Brain microvascular endothelial cell (primary cell): ENCODE measurements around the gene KAT2B.

ENCODE experiments used
- DNase-seq: peaks from one replicate; pipeline ENCODE4 v3.0.0-alpha.2; 2020
- H3K27ac ChIP-seq: fragments of 250-450 bp; sonication (Bioruptor Pico); 2 replicates; pipeline ENCODE4 v1.5.1; 2020; ENCODE audit warnings: mild to moderate bottlenecking, moderate library complexity
- H3K27me3 ChIP-seq: fragments of 250-450 bp; sonication (Bioruptor Pico); replicated peaks from 2 replicates; pipeline ENCODE4 v1.5.1; 2020; ENCODE audit warnings: mild to moderate bottlenecking
- H3K36me3 ChIP-seq: fragments of 250-450 bp; sonication (Bioruptor Pico); replicated peaks from 2 replicates; pipeline ENCODE4 v1.5.1; 2020; ENCODE audit warnings: mild to moderate bottlenecking
- H3K4me3 ChIP-seq: 2 replicates; pipeline ENCODE4 v1.5.1; 2011; ENCODE audit warnings: low read depth, mild to moderate bottlenecking, control low read depth, low read length, moderate library complexity
- in situ Hi-C: cut with HindIII; loops from 2 replicates; pipeline ENCODE4 v1.10.0; 2017; ENCODE audit warnings: low sequenced_read_pairs, low pct_ligation_motif_present
- TF ChIP-seq, protein P1 (sequence below): IDR thresholded peaks from 2 replicates; pipeline ENCODE4 v1.5.1; 2011; ENCODE audit warnings: low read depth, mild to moderate bottlenecking, moderate library complexity, low read length, control low read depth, inconsistent platforms; ENCODE audit errors: missing control alignments

KAT2B gene

DNA sequence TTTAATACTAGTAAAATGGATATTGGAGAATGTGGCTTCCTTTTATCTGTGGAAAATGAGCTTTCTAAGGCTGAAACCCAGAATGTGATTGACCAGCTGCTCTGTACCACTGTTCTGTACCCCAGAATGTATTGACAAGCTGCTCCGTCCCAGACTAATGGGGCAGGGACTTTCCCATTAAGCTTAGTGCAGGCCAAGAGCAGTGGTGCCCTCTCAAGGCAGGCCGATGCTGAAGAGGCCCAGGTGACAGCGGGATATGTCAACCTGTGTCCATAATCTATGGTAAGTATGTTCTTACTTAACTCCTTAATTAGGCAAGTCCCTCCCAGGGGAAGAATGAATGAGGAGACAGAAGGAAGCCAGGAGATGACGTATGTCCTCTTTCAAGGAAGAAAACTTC, 114.7 kb downstream of the KAT2B start:
- no peaks in the 10 kb centered on the region for H3K36me3 ChIP-seq
- no peak overlapping the region for H3K27ac ChIP-seq
- no peak for DNase-seq
- H3K4me3 ChIP-seq = no peak overlapping the region
- in situ Hi-C loops = no loop called here
- TF ChIP-seq, protein P1, sequence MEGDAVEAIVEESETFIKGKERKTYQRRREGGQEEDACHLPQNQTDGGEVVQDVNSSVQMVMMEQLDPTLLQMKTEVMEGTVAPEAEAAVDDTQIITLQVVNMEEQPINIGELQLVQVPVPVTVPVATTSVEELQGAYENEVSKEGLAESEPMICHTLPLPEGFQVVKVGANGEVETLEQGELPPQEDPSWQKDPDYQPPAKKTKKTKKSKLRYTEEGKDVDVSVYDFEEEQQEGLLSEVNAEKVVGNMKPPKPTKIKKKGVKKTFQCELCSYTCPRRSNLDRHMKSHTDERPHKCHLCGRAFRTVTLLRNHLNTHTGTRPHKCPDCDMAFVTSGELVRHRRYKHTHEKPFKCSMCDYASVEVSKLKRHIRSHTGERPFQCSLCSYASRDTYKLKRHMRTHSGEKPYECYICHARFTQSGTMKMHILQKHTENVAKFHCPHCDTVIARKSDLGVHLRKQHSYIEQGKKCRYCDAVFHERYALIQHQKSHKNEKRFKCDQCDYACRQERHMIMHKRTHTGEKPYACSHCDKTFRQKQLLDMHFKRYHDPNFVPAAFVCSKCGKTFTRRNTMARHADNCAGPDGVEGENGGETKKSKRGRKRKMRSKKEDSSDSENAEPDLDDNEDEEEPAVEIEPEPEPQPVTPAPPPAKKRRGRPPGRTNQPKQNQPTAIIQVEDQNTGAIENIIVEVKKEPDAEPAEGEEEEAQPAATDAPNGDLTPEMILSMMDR = no peak
- no peaks in the 10 kb centered on the region for H3K27me3 ChIP-seq

DNA sequence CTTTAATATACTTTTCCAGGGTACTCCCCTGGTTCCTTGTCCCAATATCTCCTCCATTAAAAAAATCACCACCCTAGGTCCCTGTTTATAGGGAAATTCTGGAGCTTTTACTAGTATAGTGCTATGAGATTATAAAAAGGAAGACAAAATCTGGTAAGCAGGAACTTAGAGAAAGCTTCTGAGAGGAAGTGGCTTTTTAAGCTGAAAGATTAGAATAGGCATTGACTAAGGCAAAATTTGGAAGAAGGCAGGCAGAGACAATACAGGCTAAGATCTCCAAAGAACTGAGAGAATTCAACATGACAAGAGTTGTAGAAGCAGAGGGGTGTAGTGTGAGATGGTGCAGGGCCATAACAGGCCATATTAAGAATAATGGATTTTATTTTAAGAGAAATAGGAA, 120.0 kb downstream of the KAT2B start:
- in situ Hi-C loops = no loop called here
- no peaks in the 10 kb centered on the region for H3K36me3 ChIP-seq
- no peak overlapping the region for H3K4me3 ChIP-seq
- H3K27me3 ChIP-seq = no peaks in the 10 kb centered on the region
- TF ChIP-seq, protein P1 = no peak
- DNase-seq = no peak
- no peak overlapping the region for H3K27ac ChIP-seq

DNA sequence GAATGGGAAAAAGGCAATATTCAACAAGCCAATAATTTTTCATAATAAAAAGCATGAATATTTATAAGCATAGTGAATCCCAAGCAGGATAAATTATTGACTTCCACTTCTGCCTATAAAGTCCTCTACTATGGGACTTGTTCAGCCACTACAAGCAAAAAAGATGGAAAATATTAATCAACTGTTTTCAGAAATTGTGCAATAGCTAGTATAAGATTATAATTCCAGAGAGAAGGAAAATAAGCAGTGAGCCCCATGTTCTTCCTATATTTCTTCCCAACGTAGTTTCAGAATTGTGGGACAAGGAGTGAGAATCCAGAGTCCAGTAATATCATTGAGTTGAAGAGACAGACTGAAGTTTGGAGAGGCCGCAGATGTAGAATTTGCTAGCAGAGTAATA, 121.5 kb downstream of the KAT2B start:
- H3K36me3 ChIP-seq = no peaks in the 10 kb centered on the region
- in situ Hi-C loops = no loop called here
- TF ChIP-seq, protein P1 = no peak
- no peaks in the 10 kb centered on the region for H3K27me3 ChIP-seq
- no peak overlapping the region for H3K4me3 ChIP-seq
- H3K27ac ChIP-seq = no peak overlapping the region
- DNase-seq = no peak

DNA sequence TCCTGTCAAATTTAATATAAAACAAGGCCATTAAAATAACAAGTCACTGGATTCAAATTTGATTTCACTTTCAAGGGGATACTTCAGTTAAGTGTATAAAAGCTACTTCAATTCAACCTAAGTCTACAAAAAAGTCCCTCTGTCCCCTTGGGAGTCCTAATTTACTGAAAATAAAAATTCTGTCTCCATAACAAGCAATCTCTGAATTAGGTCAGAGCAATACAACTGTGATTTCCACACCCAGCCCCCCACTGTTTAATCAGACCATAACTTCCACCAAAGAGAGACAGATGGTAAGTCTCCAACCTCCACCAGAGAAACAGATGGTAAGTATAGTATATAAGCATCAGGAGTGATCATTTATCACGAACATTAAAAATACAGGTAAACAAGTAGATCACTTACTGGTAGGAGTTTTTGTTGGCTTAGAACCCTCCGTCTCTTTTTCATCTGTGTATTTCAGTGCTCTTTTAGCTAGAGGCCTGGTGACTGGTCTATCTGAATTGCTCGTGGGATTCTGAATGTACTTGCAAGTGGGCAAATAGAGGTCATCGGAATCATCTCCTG, 133.7 kb downstream of the KAT2B start:
- DNase-seq = no peak

DNA sequence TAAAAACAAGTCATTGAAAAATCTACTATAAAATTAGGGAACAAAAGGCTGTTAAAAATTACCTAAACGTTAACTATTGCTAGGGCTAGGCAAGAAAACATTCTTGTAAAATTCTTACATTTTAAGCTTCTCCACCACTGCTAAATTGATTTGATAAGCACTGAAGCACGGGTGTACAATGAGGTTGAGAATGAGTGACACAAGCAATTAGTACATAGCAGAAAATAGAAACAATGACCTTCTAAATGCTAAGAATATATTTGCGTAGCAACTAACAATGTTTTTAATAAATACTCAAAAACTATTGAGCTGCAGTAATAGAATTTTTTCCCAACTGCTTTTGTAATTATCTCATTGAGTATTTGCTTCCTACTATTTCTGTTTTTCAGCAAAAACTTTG, 141.0 kb downstream of the KAT2B start:
- no peak overlapping the region for H3K4me3 ChIP-seq
- in situ Hi-C loops = no loop called here
- no peak for DNase-seq

More for the DNA sequence above, 133.7 kb downstream of the KAT2B start:
- Histone ChIP-seq H3K27ac (no peak overlapping the region), H3K27me3 (no peaks in the 10 kb centered on the region), H3K36me3 (no peaks in the 10 kb centered on the region), H3K4me3 (no peak overlapping the region)
- TF ChIP-seq, protein P1 = no peak
- in situ Hi-C loops = no loop called here

More for the DNA sequence above, 141.0 kb downstream of the KAT2B start:
- H3K27me3 ChIP-seq = no peaks in the 10 kb centered on the region
- H3K27ac ChIP-seq = no peak overlapping the region
- no peaks in the 10 kb centered on the region for H3K36me3 ChIP-seq
- TF ChIP-seq, protein P1 = no peak
